NCI-H2081 (cell line): ENCODE data around the gene NBPF12.
"Not testable (repeated sequence)": the region's sequence is repeated elsewhere in the genome, so short reads cannot be mapped to it uniquely, and the experiment has no call there.

Experiments used
- DNase-seq, 2 experiments: peaks; one replicate each; lab custom pipeline; 2025; lab: John Stamatoyannopoulos, UW

Gene NBPF12

GRCh38 chr1:146938242-146938902 is at the start of gene NBPF12:
NBPF12 (plus strand) TSS chr1:146938324; CDS start chr1:146960144, 21,820 bp downstream.
- DNase-seq = peak; percentile 78 to 87

- DNase-seq = not testable (repeated sequence)
These were observed 46.8 kb upstream of the NBPF12 start for GRCh38 chr1:146891355-146891754.

GRCh38 chr1:146892331-146892730 is 45.8 kb upstream of the NBPF12 start:
- not testable (repeated sequence) for DNase-seq

DNA sequence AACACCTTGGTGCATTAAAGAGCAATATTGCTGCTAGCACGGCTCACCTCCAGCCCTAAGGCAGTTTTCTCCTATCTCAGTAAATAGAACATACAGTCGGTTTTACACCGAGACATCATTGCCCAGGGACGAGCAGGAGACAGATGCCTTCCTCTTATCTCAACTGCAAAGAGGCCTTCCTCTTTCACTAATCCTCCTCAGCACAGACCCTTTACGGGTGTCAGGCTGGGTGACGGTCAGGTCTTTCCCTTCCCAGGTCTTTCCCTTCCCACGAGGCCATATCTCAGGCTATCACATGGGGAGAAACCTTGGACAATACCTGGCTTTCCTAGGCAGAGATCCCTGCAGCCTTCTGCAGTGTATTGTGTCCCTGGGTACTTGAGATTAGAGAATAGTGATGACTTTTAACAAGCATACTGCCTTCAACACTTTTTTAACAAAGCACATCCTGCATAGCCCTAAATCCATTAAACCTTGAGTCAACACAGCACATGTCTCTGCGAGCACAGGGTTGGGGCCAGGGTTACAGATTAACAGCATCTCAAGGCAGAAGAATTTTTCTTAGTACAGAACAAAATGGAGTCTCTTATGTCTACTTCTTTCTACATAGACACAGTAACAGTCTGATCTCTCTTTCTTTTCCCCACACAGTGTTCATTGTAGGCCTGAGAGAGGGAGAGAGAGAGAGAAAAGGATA is 30.4 kb upstream of the NBPF12 start:
- not testable (repeated sequence) for DNase-seq

- DNase-seq = not testable (repeated sequence)
These were observed 25.1 kb upstream of the NBPF12 start for GRCh38 chr1:146912975-146913374.

DNA sequence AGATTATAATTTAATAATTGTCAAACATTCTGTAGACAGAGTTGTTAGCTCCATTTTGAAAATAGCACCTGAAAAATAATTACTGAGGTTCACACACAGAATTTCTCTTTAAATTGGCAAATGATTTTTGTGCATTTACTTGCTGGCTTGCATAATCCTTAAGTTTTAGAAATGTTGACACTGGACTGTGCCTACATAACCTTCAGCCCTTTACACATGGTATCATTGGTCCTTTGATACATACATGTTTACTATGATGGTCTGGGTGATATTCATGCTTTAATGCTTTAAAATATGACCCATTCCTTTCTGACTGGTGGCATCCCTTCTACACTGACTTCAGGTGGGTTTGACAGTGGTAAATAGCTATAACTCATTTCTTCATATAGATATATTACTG is 17.3 kb upstream of the NBPF12 start:
- not testable (repeated sequence) for DNase-seq

- not testable (repeated sequence) for DNase-seq
These were observed 15.5 kb upstream of the NBPF12 start for GRCh38 chr1:146922614-146923013.

DNA sequence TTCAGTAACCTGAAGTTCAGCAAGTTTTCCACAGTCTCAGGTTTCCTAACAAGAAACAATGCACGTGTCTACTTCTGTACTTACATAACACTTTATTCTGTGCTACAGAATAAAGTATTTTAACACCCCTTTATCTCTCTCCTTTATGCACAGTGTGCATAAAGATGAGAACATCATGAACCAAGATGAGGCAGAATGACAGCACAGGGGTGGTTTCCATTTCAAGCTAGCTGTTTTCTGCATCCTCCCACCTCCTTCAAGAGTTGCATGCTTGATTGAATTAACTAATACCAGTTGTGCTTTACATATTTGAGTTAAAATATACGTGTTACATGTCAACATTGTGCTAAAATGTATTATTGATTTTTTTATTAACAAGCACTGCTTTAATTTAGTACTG is 14.0 kb upstream of the NBPF12 start:
- DNase-seq = not testable (repeated sequence)

GRCh38 chr1:146926413-146926812 is 11.7 kb upstream of the NBPF12 start:
- not testable (repeated sequence) for DNase-seq

DNA sequence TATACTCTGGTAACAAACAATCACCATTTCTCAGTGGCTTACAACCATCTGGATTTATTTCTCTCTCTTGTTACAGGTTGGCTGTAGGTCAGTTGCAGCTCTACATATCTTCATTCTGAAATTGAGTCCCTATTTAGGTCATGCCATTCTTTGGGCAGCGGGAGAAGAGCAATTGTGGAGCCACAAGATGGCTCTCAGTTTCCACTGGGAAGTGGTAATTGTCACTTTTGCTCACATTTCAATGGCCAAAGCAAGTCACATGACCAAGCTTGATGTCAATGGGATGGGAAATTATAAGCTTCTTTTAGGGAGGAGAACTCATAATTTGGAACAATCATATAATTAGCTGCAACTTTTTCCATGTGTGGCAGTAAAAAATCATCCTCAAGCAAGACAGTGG is 7.9 kb upstream of the NBPF12 start:
- not testable (repeated sequence) for DNase-seq

- not testable (repeated sequence) for DNase-seq
These were observed 3.5 kb upstream of the NBPF12 start for GRCh38 chr1:146934390-146935223.

GRCh38 chr1:146937462-146937861 is 662 bp upstream of the NBPF12 start:
- DNase-seq = not testable (repeated sequence)

DNA sequence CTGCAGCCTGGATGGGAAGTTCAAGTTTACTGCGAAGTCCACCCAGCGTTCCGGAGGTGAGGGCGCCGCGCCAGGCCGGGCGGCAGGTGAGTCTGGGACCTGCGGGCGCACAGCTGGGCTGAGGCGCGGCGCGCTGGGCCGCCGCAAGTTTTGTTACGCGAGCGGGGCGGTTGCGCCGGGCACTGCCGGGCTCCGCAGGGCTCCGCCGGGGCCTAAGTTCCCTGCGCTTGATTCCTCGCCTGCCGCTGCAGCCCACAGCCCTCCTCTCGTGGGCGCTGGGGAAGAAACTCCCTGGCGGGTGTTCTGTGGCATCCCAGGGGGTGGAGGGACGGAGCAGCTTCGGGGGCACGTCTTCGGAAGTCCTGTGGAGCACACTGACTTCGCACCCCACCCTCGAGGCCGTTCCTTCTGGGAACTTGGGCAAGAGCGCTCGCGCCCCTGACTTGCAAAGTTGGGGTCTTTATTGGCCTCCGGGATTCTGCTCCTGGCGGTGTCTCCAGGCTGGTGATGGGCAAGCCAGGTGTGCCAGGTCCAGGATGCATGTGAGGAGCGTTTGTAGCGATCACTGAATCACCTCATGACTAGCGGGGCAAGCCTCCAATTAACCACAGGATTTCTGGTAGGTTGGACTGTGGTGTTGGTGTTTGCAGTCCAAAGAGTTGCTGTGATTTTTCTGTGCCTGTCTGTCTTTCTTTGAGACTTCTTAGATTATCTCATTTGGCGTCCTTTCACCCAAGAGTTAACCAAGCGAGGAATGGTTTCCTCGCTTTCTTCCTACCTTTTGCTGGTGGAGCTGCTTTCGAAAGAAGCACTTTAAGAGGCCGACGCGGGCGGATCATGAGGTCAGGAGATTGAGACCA is 1.0 kb downstream of the NBPF12 start:
- DNase-seq = peak in 1 of 2 experiments; percentile 28

DNA sequence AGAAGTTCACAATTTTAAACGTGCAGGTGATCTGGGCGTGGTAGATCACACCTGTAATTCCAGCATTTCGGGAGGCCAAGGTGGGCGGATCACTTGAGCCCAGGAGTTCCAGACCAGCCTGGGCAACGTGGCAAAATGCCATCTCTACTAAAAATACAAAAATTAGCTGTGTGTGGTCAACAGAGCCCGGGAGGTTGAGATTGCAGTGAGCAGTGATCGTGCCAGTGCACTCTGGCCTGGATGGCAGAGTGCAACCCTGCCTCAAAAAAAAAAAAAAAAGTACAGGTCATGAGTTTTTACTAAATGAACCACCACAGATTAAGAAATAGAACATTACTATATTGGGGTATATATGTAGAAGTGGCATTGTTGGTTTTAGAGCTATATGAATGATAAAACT is 2.2 kb downstream of the NBPF12 start:
- not testable (repeated sequence) for DNase-seq

DNA sequence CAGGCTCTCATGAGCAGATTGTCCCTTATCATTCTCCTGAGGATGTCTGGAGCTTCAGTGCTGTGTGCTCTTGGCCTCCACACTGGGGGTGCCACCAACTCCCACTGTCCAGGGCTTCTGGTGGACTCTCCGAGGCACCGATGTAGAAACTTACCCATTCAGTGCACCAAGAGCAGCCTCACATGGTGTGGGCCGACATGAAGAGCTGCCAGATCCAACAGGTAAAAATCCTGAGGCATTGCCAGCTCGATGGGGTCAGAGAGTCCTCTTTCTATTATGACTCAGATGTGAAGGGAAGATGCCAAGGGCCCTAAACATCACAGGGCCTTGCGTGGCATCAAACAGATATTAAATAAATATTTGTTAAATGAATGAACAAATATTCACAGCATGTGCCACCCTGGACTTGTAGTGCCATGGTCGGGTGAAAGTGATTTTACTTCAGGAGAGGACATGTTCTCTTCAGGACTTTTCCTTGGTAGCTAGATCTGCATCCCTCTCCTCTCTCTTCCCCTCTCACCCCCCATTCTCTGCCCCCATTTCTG is 5.3 kb downstream of the NBPF12 start:
- DNase-seq = not testable (repeated sequence)

GRCh38 chr1:146948127-146948526 is 10.0 kb downstream of the NBPF12 start:
- not testable (repeated sequence) for DNase-seq

DNA sequence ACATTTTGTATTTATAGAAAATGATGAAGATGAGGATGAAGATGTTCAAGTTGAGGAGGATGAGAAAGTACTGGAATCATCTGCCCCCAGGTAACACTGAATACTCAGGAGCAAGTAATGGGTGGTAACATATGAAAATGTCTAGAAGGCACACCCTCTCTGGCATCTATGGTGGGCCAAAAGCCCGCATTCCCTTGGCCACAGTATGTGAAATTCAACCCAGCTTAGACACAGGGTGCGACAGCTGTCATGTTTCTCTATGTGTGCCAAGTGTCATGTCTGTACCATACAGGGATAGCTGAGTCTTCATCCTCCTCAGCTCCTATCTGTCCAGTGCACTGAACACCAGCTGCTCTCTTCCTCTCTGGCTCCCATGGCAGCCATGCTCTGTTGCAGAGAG is 26.2 kb downstream of the NBPF12 start:
- not testable (repeated sequence) for DNase-seq

DNA sequence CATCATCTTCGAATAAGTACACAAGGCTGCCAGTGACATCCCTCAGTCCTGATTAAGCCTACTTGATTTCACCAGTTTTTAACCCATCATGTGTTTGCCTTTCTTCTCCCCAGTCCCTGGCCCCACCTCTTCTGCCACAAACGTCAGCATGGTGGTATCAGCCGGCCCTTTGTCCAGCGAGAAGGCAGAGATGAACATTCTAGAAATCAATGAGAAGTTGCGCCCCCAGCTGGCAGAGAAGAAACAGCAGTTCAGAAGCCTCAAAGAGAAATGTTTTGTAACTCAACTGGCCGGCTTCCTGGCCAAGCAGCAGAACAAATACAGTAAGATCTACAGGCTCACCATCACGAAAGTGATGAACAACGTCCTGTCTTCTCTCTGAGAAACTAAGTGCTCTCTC is 28.2 kb downstream of the NBPF12 start:
- DNase-seq = not testable (repeated sequence)

DNA sequence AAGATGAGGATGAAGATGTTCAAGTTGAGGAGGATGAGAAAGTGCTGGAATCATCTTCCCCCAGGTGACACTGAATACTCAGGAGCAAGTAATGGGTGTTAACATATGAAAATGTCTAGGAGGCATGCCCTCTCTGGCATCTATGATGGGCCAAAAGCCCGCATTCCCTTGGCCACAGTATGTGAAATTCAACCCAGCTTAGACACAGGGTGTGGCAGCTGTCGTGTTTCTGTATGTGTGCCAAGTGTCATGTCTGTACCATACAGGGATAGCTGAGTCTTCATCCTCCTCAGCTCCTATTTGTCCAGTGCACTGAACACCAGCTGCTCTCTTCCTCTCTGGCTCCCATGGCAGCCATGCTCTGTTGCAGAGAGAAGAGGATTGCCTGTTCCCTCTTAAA is 32.5 kb downstream of the NBPF12 start:
- DNase-seq = not testable (repeated sequence)

GRCh38 chr1:146972681-146973080 is 34.6 kb downstream of the NBPF12 start:
- DNase-seq = not testable (repeated sequence)

- not testable (repeated sequence) for DNase-seq
These were observed 47.7 kb downstream of the NBPF12 start for GRCh38 chr1:146985855-146986254.
